Pancreas (tissue), 10 donors: ENCODE measurements around the gene PXDC1. TPM values are rescaled to one million over a fixed set of nuclear protein-coding genes. Genes with fewer than 3 reads are reported as not detected.

ENCODE experiments used
- ATAC-seq, 4 donors: fragments of 200-7000 bp; cut with Tn5 transposase; one replicate each; pipeline versions ENCODE4 v1.8.0 to v1.9.1; 2020; ENCODE audit warnings: mild to moderate bottlenecking in 4 of 4, moderate library complexity in 4 of 4
- DNase-seq, 6 donors: peaks; one replicate each; pipeline ENCODE4 v3.0.0-alpha.2; 2020
- FAIRE-seq: peaks from 2 replicates; lab custom pipeline; 2012; peaks lifted over from hg19 to GRCh38; lab: Jason Lieb, UNC
- H3K27ac ChIP-seq, 4 donors: fragments of 200-600 bp; sonication (generic); 1 replicate in 3 of 4; 2 replicates in 1 of 4; pipeline versions ENCODE4 v1.5.0 to v1.8.0; 2020
- H3K27me3 ChIP-seq, 4 donors: fragments of 200-600 bp; one replicate each; pipeline ENCODE4 v1.8.0; 2021
- H3K36me3 ChIP-seq, 3 donors: fragments of 200-600 bp; sonication (generic) in 1 of 3; one replicate each; pipeline versions ENCODE4 v1.5.0 to v1.8.0; 2020 to 2021
- H3K4me1 ChIP-seq, 3 donors: fragments of 200-600 bp; one replicate each; pipeline ENCODE4 v1.8.0; 2021
- H3K4me3 ChIP-seq, 4 donors: fragments of 200-600 bp; sonication (generic) in 2 of 4; one replicate each; pipeline versions ENCODE4 v1.5.0 to v1.8.0; 2020 to 2021
- H3K9me3 ChIP-seq, 4 donors: fragments of 200-600 bp; one replicate each; pipeline ENCODE4 v1.8.0; 2021
- WGBS, 2 donors: extraction: QIAGEN DNeasy Blood & Tissue Kit; methylation state at CpG; one replicate each; pipeline ENCODE4 v1.1.7; 2013; 5-methylcytosine and 5-hydroxymethylcytosine counted together
- intact Hi-C, 3 donors: fragments of 100-400 bp; cut with DNase I; formaldehyde crosslinking; loops; one replicate each; pipeline versions ENCODE4 v1.11.1 to v1.14.2; 2022
- polyA plus RNA-seq, 2 donors: library from polyadenylated mRNA; stranded (reverse); fragments of 200-250 nt; gene quantifications; one replicate each; pipeline ENCODE4 v1.2.3, GENCODE V29; 2013
- total RNA-seq, 6 donors: library from RNA; stranded (reverse); fragmentation: NEBNext Ultra II Directional in 4 of 6; extraction: Animal tissue kit (Norgen Biotek cat#: 25700) in 4 of 6; gene quantifications; one replicate each; pipeline versions ENCODE4 v1.2.1 to v1.2.4, GENCODE V29; 2021 to 2023
- TF ChIP-seq, protein P1 (sequence below), 4 donors: fragments of 200-600 bp; sonication (generic) in 3 of 4; IDR thresholded peaks; one replicate each; pipeline versions ENCODE4 v1.5.0 to v1.8.0; 2021; ENCODE audit warnings: antibody characterized with exemption in 4 of 4
- donor health status: healthy with polysubstance abuse.
- donor health status: DM: no; HTN: no; CAD: no; lungs with moderate emphysema.
- donor health status: DM: no; HTN: no; CAD: no.
- donor health status: control.
- donor health status: control.
- donor health status: Bipolar disorder and iron deficiency.
- donor health status: DM: yes; HTN: yes; CAD: no.
- donor health status: DM: no; HTN: no; CAD: no.
- donor health status: DM: no; HTN: no; CAD: no.
- donor health status: DM: yes; HTN: yes; CAD: no.

Gene PXDC1, protein sequence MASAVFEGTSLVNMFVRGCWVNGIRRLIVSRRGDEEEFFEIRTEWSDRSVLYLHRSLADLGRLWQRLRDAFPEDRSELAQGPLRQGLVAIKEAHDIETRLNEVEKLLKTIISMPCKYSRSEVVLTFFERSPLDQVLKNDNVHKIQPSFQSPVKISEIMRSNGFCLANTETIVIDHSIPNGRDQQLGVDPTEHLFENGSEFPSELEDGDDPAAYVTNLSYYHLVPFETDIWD
- total RNA-seq (10 to 100 TPM in 3 of 6 donors, 1 to 10 TPM in 3; 5.2 to 18.4 (median 9.6) TPM), polyA plus RNA-seq (10 to 100 TPM; 13.7 to 19.7 TPM)

DNA sequence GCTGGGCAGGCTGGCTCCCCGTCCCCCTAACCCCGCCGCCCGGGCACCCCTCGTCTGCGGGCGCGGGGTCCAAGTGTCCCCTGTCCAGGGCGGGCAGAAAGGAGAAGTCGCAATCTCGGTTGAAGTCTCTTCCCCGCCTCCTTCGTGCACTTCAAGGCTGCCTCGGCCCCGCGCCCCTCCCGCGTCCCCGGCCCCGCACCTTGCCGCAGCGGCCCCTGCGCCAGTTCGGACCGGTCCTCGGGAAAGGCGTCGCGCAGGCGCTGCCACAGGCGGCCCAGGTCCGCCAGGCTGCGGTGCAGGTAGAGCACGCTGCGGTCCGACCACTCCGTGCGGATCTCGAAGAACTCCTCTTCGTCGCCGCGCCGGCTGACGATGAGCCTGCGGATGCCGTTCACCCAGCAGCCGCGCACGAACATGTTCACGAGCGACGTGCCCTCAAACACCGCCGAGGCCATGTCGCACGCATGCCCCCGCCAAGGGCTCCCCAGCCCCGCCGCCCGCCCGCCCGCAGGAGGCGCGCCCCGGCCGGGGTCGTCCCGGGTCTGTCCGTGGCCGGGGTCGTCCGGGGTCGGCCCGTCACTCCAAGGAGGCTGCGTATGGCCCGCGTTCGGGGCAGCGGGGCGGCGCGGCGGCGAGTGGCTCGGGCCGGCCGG lies at the start of gene PXDC1:
PXDC1 (minus strand) TSS at position 637 of the 653 bp plus-strand sequence; CDS start at position 455, 182 bp downstream.
- peak in 3 of 4 donors; percentile 3 to 20 (median 6) for ATAC-seq
- WGBS, 2 donors: 2% methylated on average over 79 to 88 of the region's 88 CpGs
- Histone ChIP-seq H3K4me1 (peaks cover 0 to 9% (median 5%) of the 10 kb centered on the region in 3 donors), H3K4me3 (peak within 1 kb of the TSS; percentile 60 to 71 (median 67)), H3K36me3 (no peaks in the 10 kb centered on the region), H3K27ac (peak within 1 kb of the TSS; percentile 83 to 97 (median 95)), H3K27me3 (no peaks in the 10 kb centered on the region), H3K9me3 (no peaks in the 10 kb centered on the region)
- FAIRE-seq: no peak
- peak in 3 of 6 donors; percentile 33 to 80 (median 73) for DNase-seq
- TF ChIP-seq, protein P1, sequence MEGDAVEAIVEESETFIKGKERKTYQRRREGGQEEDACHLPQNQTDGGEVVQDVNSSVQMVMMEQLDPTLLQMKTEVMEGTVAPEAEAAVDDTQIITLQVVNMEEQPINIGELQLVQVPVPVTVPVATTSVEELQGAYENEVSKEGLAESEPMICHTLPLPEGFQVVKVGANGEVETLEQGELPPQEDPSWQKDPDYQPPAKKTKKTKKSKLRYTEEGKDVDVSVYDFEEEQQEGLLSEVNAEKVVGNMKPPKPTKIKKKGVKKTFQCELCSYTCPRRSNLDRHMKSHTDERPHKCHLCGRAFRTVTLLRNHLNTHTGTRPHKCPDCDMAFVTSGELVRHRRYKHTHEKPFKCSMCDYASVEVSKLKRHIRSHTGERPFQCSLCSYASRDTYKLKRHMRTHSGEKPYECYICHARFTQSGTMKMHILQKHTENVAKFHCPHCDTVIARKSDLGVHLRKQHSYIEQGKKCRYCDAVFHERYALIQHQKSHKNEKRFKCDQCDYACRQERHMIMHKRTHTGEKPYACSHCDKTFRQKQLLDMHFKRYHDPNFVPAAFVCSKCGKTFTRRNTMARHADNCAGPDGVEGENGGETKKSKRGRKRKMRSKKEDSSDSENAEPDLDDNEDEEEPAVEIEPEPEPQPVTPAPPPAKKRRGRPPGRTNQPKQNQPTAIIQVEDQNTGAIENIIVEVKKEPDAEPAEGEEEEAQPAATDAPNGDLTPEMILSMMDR (IDR thresholded peaks at IDR 0.05): no peak
- intact Hi-C loops: no loop called here

DNA sequence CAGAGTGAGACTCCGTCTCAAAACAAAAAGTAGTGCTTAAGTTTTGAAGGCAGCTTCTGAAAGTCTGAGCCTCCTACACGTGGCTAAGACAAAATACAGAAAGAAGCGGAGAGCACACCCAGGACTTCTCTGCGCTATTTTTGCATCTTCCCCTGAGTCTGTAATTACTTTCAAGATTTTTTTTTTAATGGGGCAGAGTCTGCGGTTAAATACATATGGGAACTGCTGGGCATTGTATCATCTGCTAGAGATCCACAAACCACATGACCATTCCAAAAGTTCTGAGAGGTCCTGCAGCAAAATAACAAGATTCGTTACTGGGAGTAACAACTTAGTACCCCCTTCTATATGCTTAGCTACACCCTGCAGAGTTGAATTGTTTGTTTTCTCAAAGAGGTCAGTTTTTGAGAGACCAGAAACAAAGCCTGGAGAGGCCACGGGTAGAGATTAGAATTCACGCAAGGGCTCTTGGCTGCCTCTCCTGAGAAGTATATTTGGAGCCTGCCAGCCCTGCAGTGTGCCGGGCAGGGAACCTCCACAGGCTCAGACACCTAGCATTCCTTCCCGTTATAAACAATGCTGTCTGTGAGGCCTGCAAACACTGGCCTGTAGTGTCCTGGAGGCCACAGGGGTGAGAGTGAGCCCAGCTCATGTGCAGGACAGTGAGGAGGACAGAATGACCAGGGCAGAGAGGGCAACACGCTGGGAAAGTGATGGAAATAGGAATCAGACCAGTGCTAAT lies 49.5 kb upstream of the PXDC1 start:
- Histone ChIP-seq H3K27ac (no peak overlapping the region), H3K4me3 (no peak overlapping the region), H3K9me3 (no peaks in the 10 kb centered on the region), H3K4me1 (peaks cover 5 to 19% (median 7%) of the 10 kb centered on the region in 3 donors), H3K27me3 (no peaks in the 10 kb centered on the region), H3K36me3 (no peaks in the 10 kb centered on the region)
- ATAC-seq: no peak
- DNase-seq: no peak
- FAIRE-seq: no peak
- intact Hi-C loops: no loop called here
- WGBS, 2 donors: 71 to 72% methylated on average over 11 of the region's 11 CpGs
- TF ChIP-seq, protein P1 (IDR thresholded peaks at IDR 0.05): no peak

DNA sequence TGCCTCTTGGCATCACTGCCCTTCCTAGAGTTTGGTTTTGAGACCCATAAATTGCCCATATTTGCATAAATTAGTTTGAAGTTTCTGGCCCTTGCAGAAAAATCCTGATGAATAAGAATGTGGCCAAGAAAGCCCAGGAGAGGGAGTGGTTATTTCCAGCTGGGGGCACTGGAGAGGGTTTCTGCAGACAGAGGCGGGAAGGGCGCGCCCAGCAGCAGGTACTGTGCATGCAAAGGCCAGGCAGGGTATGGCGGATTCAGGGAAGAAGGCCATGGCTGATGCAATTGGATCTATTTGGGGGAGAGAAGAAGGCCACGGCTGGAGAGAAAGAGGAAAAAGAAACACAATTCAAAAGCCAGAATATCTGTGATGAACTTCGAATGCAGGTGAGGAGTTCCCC lies 48.2 kb upstream of the PXDC1 start:
- TF ChIP-seq, protein P1 (IDR thresholded peaks at IDR 0.05): no peak
- intact Hi-C loops: no loop called here
- no peaks in the 10 kb centered on the region for H3K27me3 ChIP-seq
- no peak overlapping the region for H3K27ac ChIP-seq
- no peak for FAIRE-seq
- 74 to 97% methylated on average over 6 of the region's 6 CpGs for WGBS, 2 donors
- no peak for ATAC-seq
- no peaks in the 10 kb centered on the region for H3K36me3 ChIP-seq
- no peaks in the 10 kb centered on the region for H3K9me3 ChIP-seq
- H3K4me1 ChIP-seq: peaks cover 0 to 14% (median 0%) of the 10 kb centered on the region in 3 donors
- DNase-seq: no peak
- no peak overlapping the region for H3K4me3 ChIP-seq

DNA sequence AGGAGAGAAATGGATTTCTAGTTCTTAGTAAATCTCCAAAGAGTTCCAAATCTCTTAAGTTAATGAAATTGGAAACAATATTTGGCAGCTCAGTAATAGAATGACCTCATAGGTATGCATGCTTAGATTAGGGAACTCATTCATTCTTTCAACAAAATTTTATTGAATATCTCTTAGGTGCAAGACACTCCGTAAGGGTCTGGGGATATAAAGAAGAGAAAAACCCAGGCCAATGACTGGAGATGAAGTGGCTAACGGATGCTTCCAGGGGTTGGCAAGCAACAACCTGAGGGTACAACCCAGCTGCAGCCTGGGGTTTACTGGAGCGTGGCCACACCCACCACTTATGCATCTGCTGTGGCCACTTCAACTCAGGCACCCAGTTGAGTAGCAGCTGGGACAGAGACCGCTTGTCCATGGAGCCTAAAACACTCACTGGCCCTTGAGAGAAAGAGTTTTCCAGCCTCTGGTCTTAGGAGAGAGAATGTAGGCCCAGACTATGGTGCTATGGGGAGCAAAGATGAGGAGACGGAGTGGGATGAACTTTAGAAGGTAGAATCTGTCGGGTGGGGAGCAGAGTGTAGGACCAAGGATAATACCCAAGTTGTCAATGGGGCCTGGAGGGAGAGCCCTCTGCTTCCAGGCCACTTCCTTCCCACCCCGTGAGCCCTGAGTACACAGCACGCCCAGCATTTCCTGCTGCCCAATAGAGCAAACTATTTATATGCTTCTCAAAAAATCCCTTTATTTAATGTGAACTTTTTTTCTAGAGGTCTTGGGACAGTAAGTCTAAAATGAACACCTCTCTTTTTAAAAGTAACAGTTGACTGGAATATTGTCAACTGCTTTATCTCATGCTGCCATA lies 46.8 kb upstream of the PXDC1 start:
- ATAC-seq (peak in 3 of 4 donors; percentile 17 to 47 (median 26)), FAIRE-seq (no peak), DNase-seq (no peak)
- Histone ChIP-seq H3K9me3 (no peaks in the 10 kb centered on the region), H3K4me3 (no peak overlapping the region), H3K36me3 (no peaks in the 10 kb centered on the region), H3K27ac (peak overlapping the region in 2 of 4 donors; percentile 70 to 75), H3K4me1 (peaks cover 0 to 12% (median 0%) of the 10 kb centered on the region in 3 donors), H3K27me3 (no peaks in the 10 kb centered on the region)
- intact Hi-C loops: no loop called here
- WGBS, 2 donors: 78 to 84% methylated on average over 8 of the region's 8 CpGs
- TF ChIP-seq, protein P1 (IDR thresholded peaks at IDR 0.05): no peak
